Measurements from ENCODE around the gene SLC35F3. TPM values are rescaled to one million over a fixed set of nuclear protein-coding genes. Genes with fewer than 3 reads are reported as not detected.

The SLC35F3 gene
- total RNA-seq, 1 donor from 2014 or later, result 0.57 TPM

DNA sequence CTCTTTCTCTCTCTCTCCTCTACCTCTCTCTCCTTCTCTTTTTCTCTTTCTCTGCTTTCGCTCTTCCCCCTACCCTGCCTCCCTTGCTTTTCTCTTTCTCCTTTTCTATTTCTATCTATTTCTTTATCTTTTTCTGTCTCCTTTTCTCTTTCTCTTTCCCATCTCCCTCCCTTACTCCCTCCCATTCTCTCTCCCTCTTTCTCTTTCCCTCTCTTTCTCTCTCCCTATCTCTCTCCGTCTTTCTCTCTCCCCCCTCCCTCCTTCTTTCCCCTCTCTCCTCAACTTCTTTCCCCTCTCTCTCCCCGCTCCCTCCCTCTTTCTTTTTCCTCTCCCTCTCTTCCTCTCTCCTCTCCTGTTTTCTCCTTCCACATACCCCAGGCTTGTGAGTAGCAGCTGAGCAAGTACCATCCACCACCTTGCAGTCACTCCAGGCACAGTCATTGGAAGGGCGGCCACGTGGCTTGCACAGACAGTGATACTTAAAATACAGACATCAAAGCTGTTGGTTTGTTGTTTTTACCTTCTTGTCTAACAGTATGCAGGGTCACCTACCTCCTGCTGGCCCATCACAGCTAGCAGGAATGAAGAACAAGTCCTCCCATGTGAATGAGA is 259.7 kb downstream of the SLC35F3 start:
- Mint-ChIP-seq H3K27me3 (ENCODE audit: low read depth, unreplicated experiment) (peaks cover 22% of the 10 kb centered on the region), H3K36me3 (ENCODE audit: low read depth, unreplicated experiment) (no peaks in the 10 kb centered on the region), H3K4me1 (ENCODE audit: low read depth, unreplicated experiment) (no peaks in the 10 kb centered on the region), H3K27ac (ENCODE audit: unreplicated experiment) (no peak overlapping the region), H3K9me3 (ENCODE audit: unreplicated experiment) (peaks cover 4% of the 10 kb centered on the region), H3K4me3 (ENCODE audit: unreplicated experiment) (no peak overlapping the region)
- no peak overlapping the region for H3K4me3 ChIP-seq (ENCODE audit: insufficient read depth, low read depth, low read length)
- no peak overlapping the region for H3K9ac ChIP-seq (ENCODE audit: low read length)
- H3K79me2 ChIP-seq (ENCODE audit: insufficient read depth, low read length), result no peaks in the 10 kb centered on the region
- H3K4me1 ChIP-seq (ENCODE audit: insufficient read depth, low read length), result no peaks in the 10 kb centered on the region
- H3K36me3 ChIP-seq (ENCODE audit: insufficient read depth, low read length), result no peaks in the 10 kb centered on the region
- DNase-seq (ENCODE audit: low read depth) (no peak), FAIRE-seq (no peak)
- no peak for TF ChIP-seq EZH2 (IDR thresholded peaks at IDR 0.05; ENCODE audit: insufficient read depth, low read length)
- TF ChIP-seq, protein P1, sequence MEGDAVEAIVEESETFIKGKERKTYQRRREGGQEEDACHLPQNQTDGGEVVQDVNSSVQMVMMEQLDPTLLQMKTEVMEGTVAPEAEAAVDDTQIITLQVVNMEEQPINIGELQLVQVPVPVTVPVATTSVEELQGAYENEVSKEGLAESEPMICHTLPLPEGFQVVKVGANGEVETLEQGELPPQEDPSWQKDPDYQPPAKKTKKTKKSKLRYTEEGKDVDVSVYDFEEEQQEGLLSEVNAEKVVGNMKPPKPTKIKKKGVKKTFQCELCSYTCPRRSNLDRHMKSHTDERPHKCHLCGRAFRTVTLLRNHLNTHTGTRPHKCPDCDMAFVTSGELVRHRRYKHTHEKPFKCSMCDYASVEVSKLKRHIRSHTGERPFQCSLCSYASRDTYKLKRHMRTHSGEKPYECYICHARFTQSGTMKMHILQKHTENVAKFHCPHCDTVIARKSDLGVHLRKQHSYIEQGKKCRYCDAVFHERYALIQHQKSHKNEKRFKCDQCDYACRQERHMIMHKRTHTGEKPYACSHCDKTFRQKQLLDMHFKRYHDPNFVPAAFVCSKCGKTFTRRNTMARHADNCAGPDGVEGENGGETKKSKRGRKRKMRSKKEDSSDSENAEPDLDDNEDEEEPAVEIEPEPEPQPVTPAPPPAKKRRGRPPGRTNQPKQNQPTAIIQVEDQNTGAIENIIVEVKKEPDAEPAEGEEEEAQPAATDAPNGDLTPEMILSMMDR (IDR thresholded peaks at IDR 0.05; ENCODE audit: insufficient read depth, low read depth, low read length), result no peak
- no peak overlapping the region for H2AFZ ChIP-seq (ENCODE audit: low read depth, low read length)
- no peaks in the 10 kb centered on the region for H3K27me3 ChIP-seq (ENCODE audit: insufficient read depth, low read length)
- no peak overlapping the region for H3K27ac ChIP-seq (ENCODE audit: low read depth, low read length)
- no peaks in the 10 kb centered on the region for H4K20me1 ChIP-seq (ENCODE audit: insufficient read depth, low read length)
- no peaks in the 10 kb centered on the region for H3K9me3 ChIP-seq (ENCODE audit: insufficient read depth, low read depth, low read length)
- H3K4me2 ChIP-seq (ENCODE audit: low read length), result no peak overlapping the region

DNA sequence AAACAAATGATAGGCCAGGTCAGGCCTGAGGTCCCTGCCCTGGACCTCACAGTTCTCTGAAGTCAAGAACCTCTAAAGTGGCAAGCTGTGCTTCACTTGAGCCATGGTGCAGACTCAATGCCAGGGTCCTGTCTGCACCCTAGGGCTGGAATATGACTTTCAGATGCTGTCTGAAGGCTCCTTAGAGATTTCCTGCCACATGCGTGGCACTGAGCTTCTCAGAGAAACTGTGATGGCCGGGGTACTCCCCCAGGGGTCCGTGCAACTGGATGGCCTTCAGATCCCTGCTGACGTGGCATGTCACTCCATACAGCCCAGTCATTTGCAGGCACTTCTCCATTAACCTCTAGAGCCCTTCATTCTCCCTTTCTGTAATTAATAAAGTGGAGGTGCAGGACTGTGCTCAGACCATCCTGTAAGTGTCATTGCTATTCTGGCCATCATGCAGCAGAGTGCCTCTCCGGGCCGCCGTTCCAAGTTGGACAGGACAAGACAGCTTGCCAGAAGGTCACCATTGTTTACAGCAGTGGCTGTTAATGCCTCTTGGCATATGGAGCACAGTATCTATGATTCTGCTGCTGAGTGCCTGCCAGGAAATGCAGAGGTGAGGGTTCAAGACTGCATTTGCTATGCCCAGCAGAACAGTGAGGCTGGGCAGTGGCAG is 263.7 kb downstream of the SLC35F3 start:
- Mint-ChIP-seq H3K4me1 (ENCODE audit: low read depth, unreplicated experiment) (no peaks in the 10 kb centered on the region), H3K4me3 (ENCODE audit: unreplicated experiment) (no peak overlapping the region), H3K27me3 (ENCODE audit: low read depth, unreplicated experiment) (peaks cover 16% of the 10 kb centered on the region), H3K27ac (ENCODE audit: unreplicated experiment) (no peak overlapping the region), H3K36me3 (ENCODE audit: low read depth, unreplicated experiment) (no peaks in the 10 kb centered on the region), H3K9me3 (ENCODE audit: unreplicated experiment) (peaks cover 4% of the 10 kb centered on the region)
- H2AFZ ChIP-seq (ENCODE audit: low read depth, low read length), result no peak overlapping the region
- H3K4me2 ChIP-seq (ENCODE audit: low read length), result no peak overlapping the region
- H4K20me1 ChIP-seq (ENCODE audit: insufficient read depth, low read length), result no peaks in the 10 kb centered on the region
- H3K4me3 ChIP-seq (ENCODE audit: insufficient read depth, low read depth, low read length), result no peak overlapping the region
- no peak overlapping the region for H3K9ac ChIP-seq (ENCODE audit: low read length)
- FAIRE-seq, result no peak
- H3K4me1 ChIP-seq (ENCODE audit: insufficient read depth, low read length), result no peaks in the 10 kb centered on the region
- no peak for DNase-seq (ENCODE audit: low read depth)
- H3K36me3 ChIP-seq (ENCODE audit: insufficient read depth, low read length), result no peaks in the 10 kb centered on the region
- H3K79me2 ChIP-seq (ENCODE audit: insufficient read depth, low read length), result no peaks in the 10 kb centered on the region
- no peak overlapping the region for H3K27ac ChIP-seq (ENCODE audit: low read depth, low read length)
- TF ChIP-seq EZH2 (IDR thresholded peaks at IDR 0.05; ENCODE audit: insufficient read depth, low read length), result no peak
- TF ChIP-seq, protein P1 (IDR thresholded peaks at IDR 0.05; ENCODE audit: insufficient read depth, low read depth, low read length), result no peak
- no peaks in the 10 kb centered on the region for H3K27me3 ChIP-seq (ENCODE audit: insufficient read depth, low read length)
- H3K9me3 ChIP-seq (ENCODE audit: insufficient read depth, low read depth, low read length), result no peaks in the 10 kb centered on the region

Data from astrocyte (in vitro differentiated cells and primary cell).